DMS53 treated with DMSO at 0.1 percent for 48 hours (cell line): Measurements from ENCODE around the gene SLC4A1AP.
"Not testable (repeated sequence)": the region's sequence is repeated elsewhere in the genome, so short reads cannot be mapped to it uniquely, and the experiment has no call there.

Experiments
- DNase-seq: peaks from one replicate; lab custom pipeline; 2025; ENCODE audit not compliant: unreplicated experiment; lab: John Stamatoyannopoulos, UW

SLC4A1AP gene, protein sequence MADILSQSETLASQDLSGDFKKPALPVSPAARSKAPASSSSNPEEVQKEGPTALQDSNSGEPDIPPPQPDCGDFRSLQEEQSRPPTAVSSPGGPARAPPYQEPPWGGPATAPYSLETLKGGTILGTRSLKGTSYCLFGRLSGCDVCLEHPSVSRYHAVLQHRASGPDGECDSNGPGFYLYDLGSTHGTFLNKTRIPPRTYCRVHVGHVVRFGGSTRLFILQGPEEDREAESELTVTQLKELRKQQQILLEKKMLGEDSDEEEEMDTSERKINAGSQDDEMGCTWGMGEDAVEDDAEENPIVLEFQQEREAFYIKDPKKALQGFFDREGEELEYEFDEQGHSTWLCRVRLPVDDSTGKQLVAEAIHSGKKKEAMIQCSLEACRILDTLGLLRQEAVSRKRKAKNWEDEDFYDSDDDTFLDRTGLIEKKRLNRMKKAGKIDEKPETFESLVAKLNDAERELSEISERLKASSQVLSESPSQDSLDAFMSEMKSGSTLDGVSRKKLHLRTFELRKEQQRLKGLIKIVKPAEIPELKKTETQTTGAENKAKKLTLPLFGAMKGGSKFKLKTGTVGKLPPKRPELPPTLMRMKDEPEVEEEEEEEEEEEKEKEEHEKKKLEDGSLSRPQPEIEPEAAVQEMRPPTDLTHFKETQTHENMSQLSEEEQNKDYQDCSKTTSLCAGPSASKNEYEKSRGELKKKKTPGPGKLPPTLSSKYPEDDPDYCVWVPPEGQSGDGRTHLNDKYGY

DNA sequence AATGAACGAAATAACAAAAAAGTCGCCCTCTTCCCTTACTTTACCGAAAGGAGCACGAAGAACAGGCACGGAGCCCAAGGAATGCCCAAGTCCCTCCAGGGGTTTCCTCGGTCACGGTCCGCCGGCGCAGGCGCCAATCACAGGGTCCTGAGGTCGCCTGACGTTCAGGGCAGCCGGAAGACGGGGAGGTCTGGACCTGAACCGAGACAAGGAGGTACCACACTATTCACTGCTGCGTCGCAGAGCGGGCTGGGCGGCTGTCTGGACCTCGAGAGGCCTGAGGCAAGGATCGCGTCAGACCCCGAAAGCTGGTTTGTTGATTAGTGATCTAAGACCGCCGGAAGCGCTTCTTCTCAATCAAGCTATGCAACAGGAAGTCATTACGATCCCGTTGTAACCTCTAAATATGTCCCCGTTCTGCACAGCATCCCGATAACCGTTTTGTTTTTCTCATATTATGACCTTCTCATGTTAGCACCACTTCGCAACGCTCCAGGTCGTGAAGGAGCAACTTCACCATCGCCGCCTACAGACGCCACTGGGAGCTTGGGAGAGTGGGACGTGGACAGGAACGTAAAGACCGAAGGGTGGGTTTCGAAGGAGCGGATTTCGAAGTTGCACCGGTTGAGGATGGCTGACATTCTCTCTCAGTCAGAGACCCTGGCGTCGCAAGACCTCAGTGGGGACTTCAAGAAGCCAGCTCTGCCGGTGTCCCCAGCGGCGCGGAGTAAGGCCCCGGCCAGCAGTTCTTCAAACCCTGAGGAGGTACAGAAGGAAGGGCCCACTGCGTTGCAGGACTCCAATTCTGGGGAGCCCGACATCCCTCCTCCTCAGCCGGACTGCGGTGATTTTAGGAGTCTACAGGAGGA is at the start of gene SLC4A1AP, which contains the start of gene SUPT7L:
SLC4A1AP (plus strand) TSS at position 605 of the 869 bp plus-strand sequence; CDS start at position 631, 26 bp downstream.
SUPT7L (minus strand) TSS at position 330 of the 869 bp plus-strand sequence. CDS start 1,422 bp downstream, outside the sequence.
- peak; percentile 58 for DNase-seq

DNA sequence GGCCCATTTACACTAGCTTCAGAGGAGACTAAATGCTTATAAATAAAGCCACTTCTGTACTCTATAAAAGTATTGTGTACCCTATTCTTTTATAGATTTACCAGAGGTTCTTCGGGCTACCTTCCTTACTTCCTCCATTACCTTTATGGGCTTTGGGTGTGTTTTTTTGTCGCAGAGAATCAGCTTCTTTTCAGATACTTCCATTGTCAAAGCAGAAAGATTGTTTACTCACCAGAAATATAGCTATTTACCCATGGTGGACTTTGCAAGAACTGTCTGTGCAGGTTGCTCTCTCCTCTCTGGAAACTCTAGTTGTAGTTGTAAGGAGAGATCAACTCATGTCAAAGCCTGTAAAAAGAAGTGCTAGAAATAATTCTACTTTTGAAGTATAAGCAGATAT is 49.7 kb upstream of the SLC4A1AP start:
- no peak for DNase-seq

GRCh38 chr2:27615316-27615715 is 48.4 kb upstream of the SLC4A1AP start:
- DNase-seq, result no peak

- no peak for DNase-seq
Measured at GRCh38 chr2:27621524-27621923, 42.2 kb upstream of the SLC4A1AP start.

- DNase-seq, result no peak
Measured at GRCh38 chr2:27622921-27623384, 40.7 kb upstream of the SLC4A1AP start.

DNA sequence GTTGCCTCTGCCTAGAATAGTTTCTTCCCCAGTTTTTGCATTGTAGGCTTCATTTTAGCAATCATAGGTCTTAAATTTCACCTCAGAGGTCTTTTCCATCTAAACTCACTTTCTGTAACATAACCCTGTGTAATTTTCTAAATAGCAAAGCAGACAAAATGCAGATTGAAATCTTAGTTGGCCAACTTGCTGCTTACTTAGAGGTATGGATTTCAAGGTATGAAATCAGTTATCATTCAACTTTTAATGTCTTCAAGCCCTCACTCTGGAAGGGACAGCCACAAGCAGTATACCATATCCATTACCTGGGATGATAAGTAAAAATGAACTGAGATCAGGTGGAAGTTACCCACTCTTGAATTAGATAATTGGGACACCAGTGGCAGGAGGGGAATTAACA is 38.7 kb upstream of the SLC4A1AP start:
- DNase-seq, result no peak

DNA sequence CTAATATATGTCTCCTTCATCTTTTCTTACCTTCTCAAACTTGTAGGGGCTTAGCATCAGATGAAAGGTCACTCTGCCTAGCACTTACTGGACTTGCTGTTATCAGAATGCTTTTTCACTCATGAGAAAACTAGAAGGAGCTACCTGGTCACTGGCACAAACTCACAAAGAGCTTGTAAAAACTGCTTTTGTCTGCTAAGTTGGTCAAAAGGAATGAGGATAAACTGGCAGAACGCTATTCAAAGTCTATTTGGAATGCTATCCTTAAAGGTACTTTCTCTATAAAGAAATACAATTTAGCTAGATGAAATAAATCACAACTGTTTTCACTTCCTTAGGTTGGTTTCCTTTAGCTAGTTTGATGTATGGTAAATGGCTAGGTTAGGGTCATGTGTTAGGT is 37.4 kb upstream of the SLC4A1AP start:
- not testable (repeated sequence) for DNase-seq

DNA sequence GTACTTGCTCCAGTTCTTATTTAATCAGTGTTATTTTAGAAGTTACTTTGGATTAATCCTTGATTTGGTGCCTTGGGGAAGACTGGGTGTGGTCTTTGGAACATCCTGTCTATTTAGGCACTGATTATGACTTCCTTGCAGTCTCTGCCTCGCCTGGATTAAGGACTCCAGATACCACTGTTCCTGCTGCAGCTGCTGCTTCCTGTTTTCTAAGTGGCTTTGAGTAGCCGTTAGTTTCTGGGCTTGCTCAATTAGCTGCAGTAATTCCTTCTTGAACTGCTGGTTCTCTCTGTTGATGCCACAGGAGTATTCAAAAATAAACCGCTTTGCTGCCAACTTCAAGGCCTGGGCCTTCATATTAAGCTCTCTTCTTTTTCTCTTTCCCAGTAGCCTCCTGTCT is 36.8 kb upstream of the SLC4A1AP start:
- DNase-seq, result not testable (repeated sequence)

- DNase-seq, result no peak
Measured at GRCh38 chr2:27627963-27628766, 35.5 kb upstream of the SLC4A1AP start.

- DNase-seq, result peak; percentile 57
Measured at GRCh38 chr2:27628767-27629709, 34.7 kb upstream of the SLC4A1AP start, which contains the start of the genes CCDC121 and GPN1. CCDC121 (minus strand) TSS chr2:27629012; CDS start chr2:27627799, 1,213 bp downstream. GPN1 (plus strand) TSS chr2:27629050; CDS start chr2:27629059, 9 bp downstream.

GRCh38 chr2:27630257-27630656 is 33.4 kb upstream of the SLC4A1AP start:
- DNase-seq, result not testable (repeated sequence)

DNA sequence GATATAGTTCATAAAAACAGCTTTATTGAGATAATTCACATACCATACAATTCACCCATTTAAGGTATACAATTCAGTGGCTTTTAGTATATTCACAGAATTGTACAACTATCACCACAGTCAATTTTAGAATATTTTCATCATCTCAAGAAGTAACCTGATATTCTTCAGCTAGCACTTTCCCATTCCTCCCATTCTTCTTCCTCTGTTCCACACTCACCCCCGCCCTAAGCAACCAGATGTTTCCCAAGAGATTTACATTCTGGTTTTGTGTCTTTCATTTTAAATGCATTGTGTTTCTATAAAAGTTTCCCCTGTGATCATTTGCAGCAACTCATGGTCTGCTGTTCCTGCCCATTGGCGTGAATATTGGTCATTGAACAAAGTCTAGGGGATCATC is 29.4 kb upstream of the SLC4A1AP start:
- DNase-seq, result no peak

GRCh38 chr2:27636766-27637165 is 26.9 kb upstream of the SLC4A1AP start:
- DNase-seq, result no peak

- DNase-seq, result no peak
Measured at GRCh38 chr2:27638037-27638637, 25.6 kb upstream of the SLC4A1AP start.

- no peak for DNase-seq
Measured at GRCh38 chr2:27638709-27639108, 25.0 kb upstream of the SLC4A1AP start.

DNA sequence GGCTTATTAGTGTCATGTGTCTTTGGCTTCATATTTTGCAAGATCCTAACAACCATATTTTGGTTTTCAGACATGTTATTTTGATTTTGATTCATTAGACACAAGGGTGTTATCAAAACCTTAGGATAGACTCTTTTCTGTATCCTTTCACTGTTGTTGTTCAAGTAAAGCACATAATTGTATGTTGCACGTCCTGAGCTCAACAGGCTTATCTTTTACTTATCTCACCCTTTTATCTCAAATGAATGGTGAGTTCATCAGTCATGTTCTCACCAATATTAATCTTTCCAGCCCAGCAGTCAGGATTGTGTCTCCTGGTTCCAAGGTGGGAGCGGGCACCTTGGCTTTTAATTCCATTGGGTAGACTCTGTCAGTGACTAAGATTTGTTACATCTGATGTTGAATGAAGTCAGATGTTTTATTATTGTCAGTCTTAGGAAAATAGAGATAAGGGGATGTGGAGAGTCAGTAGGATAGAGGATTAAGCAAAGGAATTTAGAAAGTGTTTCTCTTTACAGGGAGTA is 22.9 kb upstream of the SLC4A1AP start:
- no peak for DNase-seq

- no peak for DNase-seq
Measured at GRCh38 chr2:27645197-27645596, 18.5 kb upstream of the SLC4A1AP start.

GRCh38 chr2:27647289-27647688 is 16.4 kb upstream of the SLC4A1AP start:
- no peak for DNase-seq
